Spleen (tissue), 13 donors: Measurements from ENCODE around the gene PTGDR2. TPM values are rescaled to one million over a fixed set of nuclear protein-coding genes. Genes with fewer than 3 reads are reported as not detected.

Experiments
- DNase-seq: peaks from one replicate; pipeline ENCODE4 v3.0.0-alpha.2; 2020
- H3K27ac ChIP-seq, 8 donors: fragments of 200-600 bp; sonication (generic) in 7 of 8; 1 replicate in 4 of 8; 2 replicates in 4 of 8; pipeline versions ENCODE4 v1.5.0 to v1.8.0; 2016 to 2021; ENCODE audit warnings: inconsistent platforms in 4 of 8, mild to moderate bottlenecking in 4 of 8, moderate library complexity in 1 of 8
- H3K27me3 ChIP-seq, 7 donors: fragments of 200-600 bp; sonication (generic) in 6 of 7; replicated peaks in 1 of 7; 1 replicate in 4 of 7; 2 replicates in 3 of 7; pipeline versions ENCODE4 v1.5.0 to v1.8.0; 2016 to 2021; ENCODE audit warnings: inconsistent platforms in 3 of 7, mild to moderate bottlenecking in 1 of 7
- H3K36me3 ChIP-seq, 6 donors: fragments of 200-600 bp; sonication (generic) in 5 of 6; 1 replicate in 4 of 6; 2 replicates in 2 of 6; pipeline versions ENCODE4 v1.5.0 to v1.8.0; 2016 to 2021; ENCODE audit warnings: inconsistent platforms in 2 of 6
- H3K4me1 ChIP-seq, 6 donors: fragments of 200-600 bp; sonication (generic) in 5 of 6; 1 replicate in 3 of 6; 2 replicates in 3 of 6; pipeline versions ENCODE4 v1.5.0 to v1.8.0; 2016 to 2021; ENCODE audit warnings: inconsistent platforms in 3 of 6
- H3K4me3 ChIP-seq, 8 donors: fragments of 200-600 bp; sonication (generic) in 7 of 8; 1 replicate in 4 of 8; 2 replicates in 4 of 8; pipeline versions ENCODE4 v1.5.0 to v1.8.0; 2016 to 2021; ENCODE audit warnings: inconsistent platforms in 4 of 8, mild to moderate bottlenecking in 4 of 8, moderate library complexity in 2 of 8
- H3K9me3 ChIP-seq, 8 donors: fragments of 200-600 bp; sonication (generic) in 7 of 8; 1 replicate in 4 of 8; 2 replicates in 4 of 8; pipeline versions ENCODE4 v1.5.0 to v1.8.0; 2016 to 2021; ENCODE audit warnings: inconsistent platforms in 4 of 8
- CTCF ChIP-seq, 11 experiments: fragments of 200-600 bp in 7 of 11; fragments of 450-650 bp in 4 of 11; sonication (generic) in 4 of 11; IDR thresholded peaks in 8 of 11; conservative IDR thresholded peaks in 3 of 11; 1 replicate in 7 of 11; 2 replicates in 4 of 11; pipeline versions ENCODE4 v1.4.0 to v1.8.0; 2016 to 2021; ENCODE audit warnings: antibody characterized with exemption in 11 of 11, inconsistent platforms in 4 of 11, mild to moderate bottlenecking in 1 of 11
- POLR2A ChIP-seq, 3 donors: fragments of 450-650 bp; IDR thresholded peaks; one replicate each; pipeline ENCODE4 v1.5.1; 2017; ENCODE audit warnings: antibody characterized with exemption in 3 of 3, mild to moderate bottlenecking in 1 of 3
- POLR2AphosphoS5 ChIP-seq, 3 donors: sonication (generic); formaldehyde crosslinking; IDR thresholded peaks; one replicate each; pipeline ENCODE4 v1.5.1; 2017; ENCODE audit warnings: antibody characterized with exemption in 3 of 3
- WGBS, 5 donors: extraction: QIAGEN DNeasy Blood & Tissue Kit in 3 of 5; methylation state at CpG; one replicate each; pipeline versions ENCODE4 v1.1.5 to v1.1.7; 2013 to 2018; 5-methylcytosine and 5-hydroxymethylcytosine counted together
- intact Hi-C: fragments of 100-400 bp; cut with DNase I; formaldehyde crosslinking; loops from one replicate; pipeline ENCODE4 v1.15.0; 2023; ENCODE audit warnings: low total_unique reads
- long read RNA-seq, 2 donors: transcript quantifications; one replicate each; lab custom pipeline, GENCODE V29; 2026
- polyA plus RNA-seq, 3 donors: library from polyadenylated mRNA; stranded (reverse); fragments of 200-250 nt; gene quantifications; one replicate each; pipeline ENCODE4 v1.2.1, GENCODE V29; 2013
- total RNA-seq, 7 donors: library from RNA; depleted of rRNA in 3 of 7; stranded (reverse); fragments of >200 nt in 3 of 7; fragmentation: NEBNext Ultra II Directional in 4 of 7; extraction: Animal tissue kit (Norgen Biotek cat#: 25700) in 4 of 7; gene quantifications; one replicate each; pipeline versions ENCODE4 v1.1.0 to v1.2.1, GENCODE V29; 2016 to 2021
- donor health status: healthy with polysubstance abuse.
- donor health status: DM: no; HTN: no; CAD: no; lungs with moderate emphysema.
- donor health status: DM: no; HTN: no; CAD: no.
- donor health status: Bipolar disorder and iron deficiency.
- donor health status: healthy.
- donor health status: DM: no; HTN: no; CAD: no.
- donor health status: DM: yes; HTN: yes; CAD: no.

Gene PTGDR2
- total RNA-seq (1 to 10 TPM in 1 of 7 donors, under 1 TPM in 5, not detected in 1; 0.16 to 1.1 (median 0.48) TPM), polyA plus RNA-seq (under 1 TPM; 0.10 to 0.22 (median 0.14) TPM)
- long read RNA-seq, donor 1, result 0 reads
- long read RNA-seq, donor 2, partial matches to known transcripts, result 0 of 2 reads
- long read RNA-seq, donor 2, other reads (novel, unspliced or antisense), result 0 of 2 reads

DNA sequence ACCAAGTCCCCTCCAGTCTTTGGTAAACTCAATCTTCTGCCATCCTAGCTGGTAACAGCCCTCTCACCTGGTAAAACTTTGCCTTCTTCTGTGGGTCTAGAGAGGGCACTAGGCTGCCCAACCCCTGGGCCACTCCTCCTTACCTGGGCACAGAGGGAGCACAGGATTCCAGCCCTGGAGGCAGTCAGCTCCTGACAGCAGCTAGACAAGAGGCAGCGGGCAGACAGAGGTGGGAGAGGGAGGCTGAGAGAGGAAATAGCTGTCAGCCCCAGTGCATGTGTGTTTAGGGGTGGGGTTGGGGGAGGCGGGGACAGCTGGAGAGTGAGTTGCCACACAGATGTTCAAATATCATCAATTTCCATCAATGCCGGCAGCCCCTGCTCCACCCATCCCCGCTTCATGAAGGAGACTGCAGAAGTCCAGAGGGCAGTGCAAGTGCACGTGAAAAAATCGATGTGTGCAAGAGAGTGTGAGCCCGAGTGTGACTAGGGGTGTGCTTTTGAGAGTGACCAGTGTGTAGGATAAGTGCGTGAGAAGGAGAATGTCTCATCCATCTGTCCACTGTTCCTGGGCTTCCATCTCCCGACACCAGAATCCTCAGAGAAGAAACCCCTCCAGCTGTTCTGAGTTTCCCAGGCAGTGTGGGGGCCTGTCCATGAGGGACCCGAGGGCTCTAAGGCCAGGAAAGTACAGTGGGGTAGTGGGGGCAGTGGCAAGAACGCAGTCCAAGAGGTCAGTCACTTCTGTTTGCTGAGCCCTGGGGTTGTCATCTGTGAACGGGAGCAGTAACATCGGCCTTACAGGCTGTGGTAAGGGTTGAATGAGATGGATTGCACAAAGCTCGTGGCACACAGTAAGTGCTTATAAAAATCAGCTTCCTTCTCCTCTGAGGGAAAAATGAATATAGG, at the start of gene PTGDR2:
Gene PTGDR2 (minus strand): TSS at position 225 of the 908 bp plus-strand sequence. CDS start 2,228 bp downstream, outside the sequence.
- Histone ChIP-seq H3K4me3 (no peak within 1 kb of the TSS), H3K9me3 (no peaks in the 10 kb centered on the region), H3K27me3 (peaks cover 0 to 2% (median 0%) of the 10 kb centered on the region in 7 donors), H3K27ac (no peak within 1 kb of the TSS), H3K36me3 (peaks cover 0 to 29% (median 19%) of the 10 kb centered on the region in 6 donors), H3K4me1 (peaks cover 0 to 12% (median 4%) of the 10 kb centered on the region in 6 donors)
- TF ChIP-seq POLR2A (IDR thresholded peaks at IDR 0.05) (no peak), CTCF (IDR thresholded peaks at IDR 0.05 in 8 of 11, conservative IDR thresholded peaks at IDR 0.05 in 3 of 11) (no peak)
- 38 to 54% (median 43%) methylated on average over 14 of the region's 14 CpGs for WGBS, 5 donors
- DNase-seq, result peak; percentile 38
- intact Hi-C loops, result no loop called here

DNA sequence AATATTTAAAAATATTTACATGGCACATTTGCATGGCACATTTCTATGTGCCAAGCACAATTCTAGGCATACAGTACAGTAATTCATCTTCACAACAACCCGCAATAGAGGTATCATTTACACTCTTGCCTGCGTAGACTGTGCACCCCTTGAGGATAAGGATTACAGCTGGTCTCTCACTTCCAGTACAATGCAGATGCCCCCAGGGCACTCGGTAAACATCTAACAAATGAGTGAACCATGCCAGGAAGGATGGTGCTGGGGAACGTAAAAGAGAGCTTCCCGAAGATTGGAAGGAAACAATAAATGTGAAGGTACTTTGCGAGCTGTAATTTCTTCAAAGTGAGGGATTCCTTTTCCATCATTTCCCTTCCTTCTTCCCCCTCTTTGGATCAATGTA, 49.3 kb upstream of the PTGDR2 start:
- WGBS, 5 donors, result 39 to 52% (median 41%) methylated on average over 6 of the region's 6 CpGs
- H3K4me1 ChIP-seq, result peaks cover 20 to 52% (median 32%) of the 10 kb centered on the region in 6 donors
- H3K9me3 ChIP-seq, result no peaks in the 10 kb centered on the region
- H3K27ac ChIP-seq, result peak overlapping the region in 4 of 8 donors; percentile 90 to 95 (median 94)
- TF ChIP-seq POLR2AphosphoS5 (IDR thresholded peaks at IDR 0.05) (no peak), CTCF (IDR thresholded peaks at IDR 0.05 in 8 of 11, conservative IDR thresholded peaks at IDR 0.05 in 3 of 11) (no peak), POLR2A (IDR thresholded peaks at IDR 0.05) (no peak)
- H3K4me3 ChIP-seq, result peak overlapping the region; percentile 70 to 99 (median 90)
- peaks cover 2 to 40% (median 36%) of the 10 kb centered on the region in 6 donors for H3K36me3 ChIP-seq
- no peaks in the 10 kb centered on the region for H3K27me3 ChIP-seq
- intact Hi-C loops, result no loop called here
- no peak for DNase-seq

DNA sequence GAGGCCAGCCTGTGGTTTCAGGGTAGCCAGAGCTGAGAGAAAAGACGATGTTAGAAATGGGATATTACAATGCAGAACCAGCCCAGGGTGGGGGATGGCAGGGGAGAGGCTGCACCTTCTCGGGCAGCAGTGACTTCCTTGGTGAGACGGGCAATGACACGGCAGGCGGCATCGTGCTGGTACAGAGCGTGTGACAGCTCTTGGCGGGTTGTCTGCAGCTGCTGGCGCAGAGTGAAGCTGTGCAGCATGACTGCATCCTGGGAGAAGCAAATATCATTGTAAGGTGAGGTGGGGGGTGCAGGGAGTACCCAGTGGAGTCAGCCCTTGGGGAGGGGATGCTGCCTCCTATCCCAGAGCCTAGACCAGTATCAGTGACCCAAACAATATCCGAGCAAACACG, 46.9 kb upstream of the PTGDR2 start:
- Histone ChIP-seq H3K36me3 (peaks cover 2 to 64% (median 59%) of the 10 kb centered on the region in 6 donors), H3K27ac (no peak overlapping the region), H3K27me3 (no peaks in the 10 kb centered on the region), H3K4me3 (no peak overlapping the region), H3K9me3 (no peaks in the 10 kb centered on the region), H3K4me1 (peaks cover 20 to 45% (median 31%) of the 10 kb centered on the region in 6 donors)
- TF ChIP-seq POLR2AphosphoS5 (IDR thresholded peaks at IDR 0.05), result no peak
- TF ChIP-seq CTCF (IDR thresholded peaks at IDR 0.05 in 8 of 11, conservative IDR thresholded peaks at IDR 0.05 in 3 of 11), result no peak
- TF ChIP-seq POLR2A (IDR thresholded peaks at IDR 0.05), result no peak
- 87 to 94% (median 92%) methylated on average over 11 of the region's 11 CpGs for WGBS, 5 donors
- no peak for DNase-seq
- intact Hi-C loops, result loop anchor here (5.0 kb wide), 1 partner anchor 60 kb away; the partner anchor contains the start of gene CCDC86
